HG03196 (cell line): ENCODE data around the gene KCNIP4.
"Not testable (repeated sequence)": the region's sequence is repeated elsewhere in the genome, so short reads cannot be mapped to it uniquely, and the experiment has no call there.

ENCODE experiments used
- ATAC-seq: cut with Tn5 transposase; IDR thresholded peaks from one replicate; pipeline ENCODE4 v1.9.1; 2021; ENCODE audit not compliant: unreplicated experiment

Gene KCNIP4

DNA sequence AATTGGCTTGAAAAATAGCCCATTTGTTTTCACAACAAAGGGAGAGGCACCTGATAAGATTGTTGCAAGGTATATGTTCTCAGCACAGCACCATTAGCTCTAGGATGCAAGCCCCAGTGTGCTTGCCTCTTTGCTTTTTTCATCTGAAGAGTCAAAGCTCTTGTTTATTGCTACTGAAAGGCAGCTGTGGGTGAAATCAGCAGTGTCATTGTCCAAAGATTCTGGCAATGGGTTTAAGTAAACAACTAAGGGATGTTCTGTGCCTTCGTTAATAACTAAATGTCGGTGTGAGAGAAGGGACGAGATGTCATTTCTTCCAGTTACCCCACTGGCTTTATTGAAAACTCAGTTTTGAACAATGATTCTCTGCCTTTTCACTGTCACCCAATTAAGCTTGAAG, 567.7 kb downstream of the KCNIP4 start:
- ATAC-seq: no peak

- no peak for ATAC-seq
Measured at GRCh38 chr4:21377046-21377445, 571.5 kb downstream of the KCNIP4 start.

GRCh38 chr4:21376176-21376575, 572.4 kb downstream of the KCNIP4 start:
- ATAC-seq: no peak

DNA sequence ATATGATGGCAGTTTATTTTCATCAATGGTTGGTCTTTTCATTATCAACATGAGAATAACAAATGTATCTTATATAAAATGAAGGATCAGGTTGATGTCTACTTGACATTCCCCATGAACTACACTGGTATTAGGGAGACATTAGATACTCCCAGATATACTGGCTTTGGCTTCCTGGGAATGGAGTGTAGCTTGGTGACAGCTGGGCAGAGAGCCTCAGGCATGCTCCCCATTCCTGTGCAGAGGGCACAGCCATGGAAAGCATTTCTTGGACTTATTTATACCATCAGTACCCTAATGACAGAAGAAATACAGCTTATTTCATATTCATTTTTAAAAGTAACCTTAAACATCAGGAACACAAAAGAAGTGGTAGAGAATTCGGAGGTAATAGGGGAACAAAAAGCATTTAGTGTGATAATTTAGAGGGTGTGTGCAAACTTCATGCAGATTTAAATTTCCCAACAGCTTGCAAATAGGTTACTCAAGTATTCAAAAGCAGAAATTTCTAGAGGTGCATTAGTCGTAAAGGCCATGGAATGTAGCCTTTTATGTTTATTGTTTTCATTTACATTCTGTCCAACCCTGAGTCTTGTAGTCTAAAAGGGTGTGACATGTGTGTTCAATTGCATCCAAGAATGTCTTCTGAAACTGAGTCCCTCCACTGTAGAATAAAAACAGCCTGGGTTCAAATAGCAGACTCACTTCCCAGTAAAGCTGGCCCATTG, 573.8 kb downstream of the KCNIP4 start:
- no peak for ATAC-seq

GRCh38 chr4:21367567-21367966, 581.0 kb downstream of the KCNIP4 start:
- no peak for ATAC-seq

DNA sequence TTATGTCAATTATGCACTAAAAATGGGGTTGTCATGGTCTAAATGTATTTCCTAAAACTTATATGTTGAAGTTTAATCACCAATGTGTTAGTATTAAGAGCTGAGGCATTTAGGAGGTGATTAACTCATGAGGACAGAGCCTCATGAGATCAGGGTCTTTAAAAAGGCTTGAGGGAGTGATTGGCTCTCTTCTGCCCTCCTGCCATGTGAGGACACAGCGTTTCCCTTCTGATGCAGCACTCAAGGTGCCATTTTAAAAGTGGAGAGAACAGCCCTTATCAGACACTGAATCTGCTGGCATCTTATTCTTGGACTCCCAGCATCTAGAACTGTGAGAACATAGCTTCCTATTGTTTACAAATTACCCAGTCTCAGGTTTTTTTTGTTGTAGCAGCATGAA, 581.7 kb downstream of the KCNIP4 start:
- ATAC-seq: no peak

GRCh38 chr4:21366312-21366711, 582.3 kb downstream of the KCNIP4 start:
- no peak for ATAC-seq

- no peak for ATAC-seq
Measured at GRCh38 chr4:21363701-21364100, 584.9 kb downstream of the KCNIP4 start.

GRCh38 chr4:21352354-21352753, 596.2 kb downstream of the KCNIP4 start:
- ATAC-seq: not testable (repeated sequence)

GRCh38 chr4:21347142-21347541, 601.4 kb downstream of the KCNIP4 start:
- no peak for ATAC-seq

DNA sequence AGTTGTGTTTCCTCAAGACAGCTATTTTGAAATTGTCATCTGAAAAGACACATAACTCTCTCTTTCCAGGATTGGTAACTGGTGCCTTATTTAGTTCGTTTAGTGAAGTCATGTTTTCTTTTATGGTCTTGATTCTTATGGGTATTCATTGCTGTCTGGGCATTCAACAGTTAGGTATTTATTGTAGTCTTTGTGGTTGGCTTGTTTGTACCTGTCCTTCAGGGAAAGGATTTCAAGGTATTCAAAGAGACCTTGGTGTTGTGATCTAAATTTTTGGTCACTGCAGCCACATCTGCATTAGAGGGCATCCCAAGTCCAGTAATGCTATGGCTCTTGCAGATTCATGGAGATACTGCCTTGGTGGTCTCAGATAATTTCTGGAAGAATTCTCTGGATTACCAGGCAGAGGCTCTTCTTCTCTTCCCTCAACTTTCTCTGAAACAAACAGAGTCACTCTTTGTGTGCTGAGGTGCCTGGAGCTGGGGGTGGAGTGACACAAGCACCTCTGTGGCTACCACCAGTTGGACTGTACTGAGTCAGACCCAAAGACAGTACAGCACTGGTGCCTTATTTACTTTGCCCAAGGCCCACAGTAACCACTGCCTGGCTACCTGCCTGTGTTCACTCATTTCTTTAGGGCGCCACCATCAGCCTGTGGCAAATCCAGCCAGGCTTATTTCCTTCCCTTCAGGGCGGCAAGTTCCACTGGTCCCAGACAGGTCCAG, 620.4 kb downstream of the KCNIP4 start:
- ATAC-seq: no peak

DNA sequence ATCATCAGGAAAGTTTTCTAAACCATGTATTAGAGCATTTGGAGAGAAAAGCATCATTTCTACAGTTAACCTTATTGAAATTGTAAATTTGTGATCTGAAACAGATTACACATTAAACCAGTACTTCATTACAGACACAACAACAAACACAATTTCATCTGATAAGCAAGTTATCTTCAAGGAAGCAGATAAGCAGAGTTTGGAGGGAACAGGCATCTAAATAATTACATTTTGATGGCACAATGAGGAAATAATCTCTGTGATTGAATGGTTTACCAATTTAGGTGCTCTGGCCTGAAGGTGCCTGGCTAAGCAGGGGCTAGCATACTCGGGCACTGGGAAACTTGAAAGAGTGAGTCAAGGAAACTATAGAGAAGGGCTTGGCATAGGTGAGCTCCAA, 628.5 kb downstream of the KCNIP4 start:
- no peak for ATAC-seq

DNA sequence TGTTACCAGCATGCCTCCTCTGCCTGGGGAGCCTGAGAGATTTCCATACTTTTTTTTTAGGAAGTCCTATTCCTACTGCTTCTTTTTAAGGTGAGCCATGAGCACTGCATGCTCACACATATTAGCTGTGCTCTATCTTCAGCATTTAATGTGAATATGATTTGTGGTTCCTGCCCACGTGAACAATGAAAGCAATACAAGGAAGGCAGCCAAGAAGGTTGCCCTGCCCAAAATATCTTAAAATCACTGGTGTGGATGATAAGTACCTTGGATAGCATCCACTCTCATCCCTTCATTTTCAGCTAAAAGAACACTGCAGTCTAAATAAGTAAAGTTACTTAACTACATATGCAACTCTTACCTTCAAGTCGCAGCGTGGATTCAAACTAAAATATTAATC, 640.9 kb downstream of the KCNIP4 start:
- ATAC-seq: no peak

GRCh38 chr4:21304540-21304887, 644.1 kb downstream of the KCNIP4 start:
- no peak for ATAC-seq

DNA sequence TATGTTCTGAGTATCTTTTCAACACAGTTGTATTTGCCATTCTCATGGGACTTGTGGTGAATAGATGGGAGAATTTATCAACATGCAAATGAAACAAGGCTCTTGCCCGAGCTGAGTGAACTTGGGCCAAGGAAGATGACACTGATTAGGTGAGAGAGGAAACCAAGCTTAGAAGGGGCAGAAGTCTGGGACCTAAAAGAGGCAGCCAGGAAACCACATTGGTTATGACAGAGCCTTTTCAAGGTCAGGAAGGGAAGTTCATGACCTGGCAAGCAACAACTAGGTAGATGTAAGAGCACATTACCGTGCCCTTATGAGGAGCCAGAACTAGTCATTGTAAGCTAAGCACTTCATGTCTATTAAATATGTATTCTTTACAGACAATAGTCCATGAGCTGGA, 658.0 kb downstream of the KCNIP4 start:
- peak; percentile 81 for ATAC-seq

- ATAC-seq: no peak
Measured at GRCh38 chr4:21276046-21276445, 672.5 kb downstream of the KCNIP4 start.

DNA sequence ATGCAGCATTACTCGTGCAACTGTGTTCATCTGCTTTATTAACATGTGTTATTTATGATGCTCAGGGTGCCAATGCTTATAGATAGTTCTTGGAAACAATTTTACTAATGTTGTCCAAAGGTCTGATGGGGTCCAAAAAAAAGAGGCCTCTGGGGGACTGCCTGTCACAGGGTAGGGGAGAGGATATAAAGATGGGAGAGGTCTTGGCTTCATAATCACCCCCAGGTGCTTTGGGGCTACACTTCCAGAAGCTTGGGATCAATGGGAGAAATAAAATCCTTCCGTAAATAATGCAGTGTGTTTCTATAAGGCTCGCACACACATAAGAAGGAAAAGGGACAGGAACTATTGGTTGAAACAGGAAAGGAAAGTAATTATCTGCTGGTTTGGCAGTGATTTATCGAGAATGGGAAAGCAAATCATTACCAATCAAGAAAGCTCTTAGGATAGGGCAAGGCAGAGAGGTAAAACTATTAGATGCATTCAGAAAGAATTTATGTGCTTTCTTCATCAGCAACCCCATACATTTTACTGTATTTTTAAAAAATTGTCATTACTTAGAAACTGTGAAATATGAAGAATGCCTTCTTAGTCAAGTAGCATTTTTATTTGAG, 677.0 kb downstream of the KCNIP4 start:
- no peak for ATAC-seq

DNA sequence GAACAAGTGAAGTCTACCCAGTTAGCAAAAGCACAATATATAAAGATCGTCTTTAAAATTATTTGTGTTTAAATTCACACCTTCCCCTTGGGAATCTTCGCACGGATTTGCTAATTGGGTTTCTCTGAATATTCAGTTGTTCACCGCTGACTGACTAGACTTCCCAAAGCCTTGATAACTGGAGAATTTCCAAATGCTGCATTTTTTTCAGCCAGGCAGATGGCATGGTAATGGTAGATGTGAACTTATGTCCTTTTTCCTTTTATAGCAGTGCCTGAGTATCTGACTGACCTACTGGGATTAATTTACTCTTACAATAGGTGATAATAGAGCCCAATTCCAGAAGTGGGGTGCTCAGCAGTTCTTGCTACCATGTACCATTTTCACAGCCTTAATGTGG, 700.2 kb downstream of the KCNIP4 start:
- ATAC-seq: no peak

GRCh38 chr4:21242163-21242562, 706.4 kb downstream of the KCNIP4 start:
- no peak for ATAC-seq

DNA sequence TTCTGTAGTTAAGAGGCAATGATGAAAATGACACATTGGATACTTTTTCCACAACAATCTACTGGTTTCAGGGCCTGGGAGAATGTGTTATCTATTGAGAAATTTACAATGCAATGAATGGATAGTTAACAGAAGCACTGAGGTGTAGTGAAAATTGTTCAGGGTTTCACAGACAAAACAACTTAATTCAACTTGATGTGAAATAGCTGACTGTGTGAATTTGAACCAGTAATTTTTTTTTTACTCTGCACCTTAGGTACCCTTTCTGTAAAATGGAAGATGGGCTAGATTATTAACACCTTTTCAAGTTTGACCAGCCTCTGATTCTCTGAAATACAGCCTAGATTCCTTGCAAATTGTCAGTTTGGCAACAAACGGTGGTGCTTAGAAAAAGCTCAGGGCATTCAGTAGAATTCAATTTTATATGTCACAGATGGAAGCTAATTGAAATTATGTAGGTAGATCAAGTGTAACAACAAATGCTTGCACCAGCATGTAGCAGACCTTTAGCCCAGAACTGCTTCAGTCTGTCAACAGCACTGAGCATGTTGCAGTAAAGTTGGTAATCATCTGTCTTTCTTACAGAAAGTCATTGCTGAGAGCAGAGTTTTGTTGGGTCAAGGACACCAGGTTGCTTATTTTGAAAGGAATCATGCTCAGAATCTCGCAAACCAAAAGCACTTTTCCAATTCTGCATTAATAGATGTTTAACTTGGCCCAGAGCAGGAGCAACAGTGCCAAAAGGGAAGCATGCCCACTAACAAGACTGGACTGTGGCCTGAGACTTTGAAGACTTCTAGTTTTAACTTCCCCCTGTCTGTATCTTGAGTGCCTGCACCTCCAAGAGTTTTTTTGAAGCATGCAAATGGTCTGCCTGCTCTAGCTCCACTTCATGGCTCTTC, 721.7 kb downstream of the KCNIP4 start:
- ATAC-seq: no peak

DNA sequence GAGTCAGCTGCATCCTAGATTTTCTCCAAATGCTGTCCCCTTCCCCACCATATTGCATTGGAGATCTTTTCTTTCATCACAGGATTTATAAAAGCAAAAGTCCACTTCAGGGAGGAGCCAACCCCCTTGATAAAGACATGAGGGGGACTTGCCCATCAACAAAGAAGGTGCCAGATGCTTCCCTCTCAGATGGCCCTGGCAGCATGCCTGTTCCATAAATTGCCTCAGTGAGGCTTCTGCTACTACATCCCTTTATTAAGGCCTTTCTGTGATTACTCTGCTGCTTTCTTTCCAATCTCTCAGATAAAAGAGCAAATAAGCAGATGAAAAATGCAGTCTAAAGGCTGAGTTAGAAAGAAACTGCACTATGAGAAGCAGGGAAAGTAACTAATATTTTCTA, 736.7 kb downstream of the KCNIP4 start:
- no peak for ATAC-seq
